Measurements from ENCODE around the gene QRFPR.

QRFPR gene

DNA sequence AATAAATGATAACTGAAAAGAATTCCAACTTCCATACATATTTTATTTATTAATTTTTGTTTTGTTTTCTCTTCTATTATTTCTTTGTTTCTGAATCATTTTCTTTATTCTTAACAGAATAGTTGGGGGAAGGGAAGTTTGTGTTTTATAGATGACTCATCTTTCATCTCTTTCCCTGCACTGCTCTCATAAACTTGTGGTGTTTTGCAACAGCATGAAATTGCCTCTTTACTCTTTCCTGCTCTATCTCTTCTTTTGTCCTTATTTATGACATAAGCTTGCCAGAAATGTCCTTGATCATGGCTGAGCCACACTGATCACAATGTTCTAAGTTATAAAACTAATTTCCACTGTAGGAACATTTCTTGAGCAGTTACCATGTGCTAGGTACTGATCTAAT is 22.3 kb downstream of the QRFPR start:
- no peak overlapping the region for H3K27ac ChIP-seq
- no peaks in the 10 kb centered on the region for H3K27me3 ChIP-seq (ENCODE audit: insufficient read depth, low read depth)
- H3K36me3 ChIP-seq (ENCODE audit: insufficient read depth), result no peaks in the 10 kb centered on the region
- H4K20me1 ChIP-seq (ENCODE audit: insufficient read depth), result no peaks in the 10 kb centered on the region
- no peak overlapping the region for H3K4me3 ChIP-seq (IDR thresholded peaks at IDR 0.05; ENCODE audit: insufficient read depth, low read depth, low read length)
- no peaks in the 10 kb centered on the region for H3K79me2 ChIP-seq (ENCODE audit: insufficient read depth, low read depth)
- TF ChIP-seq, protein P1, sequence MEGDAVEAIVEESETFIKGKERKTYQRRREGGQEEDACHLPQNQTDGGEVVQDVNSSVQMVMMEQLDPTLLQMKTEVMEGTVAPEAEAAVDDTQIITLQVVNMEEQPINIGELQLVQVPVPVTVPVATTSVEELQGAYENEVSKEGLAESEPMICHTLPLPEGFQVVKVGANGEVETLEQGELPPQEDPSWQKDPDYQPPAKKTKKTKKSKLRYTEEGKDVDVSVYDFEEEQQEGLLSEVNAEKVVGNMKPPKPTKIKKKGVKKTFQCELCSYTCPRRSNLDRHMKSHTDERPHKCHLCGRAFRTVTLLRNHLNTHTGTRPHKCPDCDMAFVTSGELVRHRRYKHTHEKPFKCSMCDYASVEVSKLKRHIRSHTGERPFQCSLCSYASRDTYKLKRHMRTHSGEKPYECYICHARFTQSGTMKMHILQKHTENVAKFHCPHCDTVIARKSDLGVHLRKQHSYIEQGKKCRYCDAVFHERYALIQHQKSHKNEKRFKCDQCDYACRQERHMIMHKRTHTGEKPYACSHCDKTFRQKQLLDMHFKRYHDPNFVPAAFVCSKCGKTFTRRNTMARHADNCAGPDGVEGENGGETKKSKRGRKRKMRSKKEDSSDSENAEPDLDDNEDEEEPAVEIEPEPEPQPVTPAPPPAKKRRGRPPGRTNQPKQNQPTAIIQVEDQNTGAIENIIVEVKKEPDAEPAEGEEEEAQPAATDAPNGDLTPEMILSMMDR (conservative IDR thresholded peaks at IDR 0.05; ENCODE audit: low read depth, low read length), result no peak
- no peak overlapping the region for H3K4me2 ChIP-seq
- no peaks in the 10 kb centered on the region for H3K4me1 ChIP-seq (ENCODE audit: low read depth, poor library complexity, severe bottlenecking)
- no peak overlapping the region for H2AFZ ChIP-seq (ENCODE audit: low read depth)
- no peak overlapping the region for H3K9ac ChIP-seq

DNA sequence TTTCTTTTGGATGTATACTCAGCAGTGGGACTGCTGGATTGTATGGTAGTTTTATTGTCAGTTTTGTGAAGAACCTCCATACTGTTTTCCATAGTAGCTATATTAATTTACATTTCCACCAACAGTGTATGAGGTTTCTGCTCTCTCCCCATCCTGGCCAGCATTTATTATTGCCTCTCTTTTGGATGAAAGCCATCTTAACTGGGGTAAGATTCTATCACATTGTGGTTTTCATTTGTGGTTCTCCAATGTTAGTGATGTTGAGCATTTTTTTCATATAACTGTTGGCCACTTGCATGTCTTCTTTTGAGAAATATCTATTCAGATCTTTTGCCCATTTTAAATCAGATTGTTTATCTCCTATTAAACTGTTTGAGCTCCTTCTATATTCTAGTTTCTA is 27.6 kb downstream of the QRFPR start:
- H3K4me3 ChIP-seq (IDR thresholded peaks at IDR 0.05; ENCODE audit: insufficient read depth, low read depth, low read length), result no peak overlapping the region
- H4K20me1 ChIP-seq (ENCODE audit: insufficient read depth), result no peaks in the 10 kb centered on the region
- no peak overlapping the region for H3K9ac ChIP-seq
- H3K27me3 ChIP-seq (ENCODE audit: insufficient read depth, low read depth), result no peaks in the 10 kb centered on the region
- H3K4me1 ChIP-seq (ENCODE audit: low read depth, poor library complexity, severe bottlenecking), result no peaks in the 10 kb centered on the region
- H3K4me2 ChIP-seq, result no peak overlapping the region
- H3K36me3 ChIP-seq (ENCODE audit: insufficient read depth), result no peaks in the 10 kb centered on the region
- no peaks in the 10 kb centered on the region for H3K79me2 ChIP-seq (ENCODE audit: insufficient read depth, low read depth)
- H3K27ac ChIP-seq, result no peak overlapping the region
- no peak overlapping the region for H2AFZ ChIP-seq (ENCODE audit: low read depth)
- TF ChIP-seq, protein P1 (conservative IDR thresholded peaks at IDR 0.05; ENCODE audit: low read depth, low read length), result no peak

DNA sequence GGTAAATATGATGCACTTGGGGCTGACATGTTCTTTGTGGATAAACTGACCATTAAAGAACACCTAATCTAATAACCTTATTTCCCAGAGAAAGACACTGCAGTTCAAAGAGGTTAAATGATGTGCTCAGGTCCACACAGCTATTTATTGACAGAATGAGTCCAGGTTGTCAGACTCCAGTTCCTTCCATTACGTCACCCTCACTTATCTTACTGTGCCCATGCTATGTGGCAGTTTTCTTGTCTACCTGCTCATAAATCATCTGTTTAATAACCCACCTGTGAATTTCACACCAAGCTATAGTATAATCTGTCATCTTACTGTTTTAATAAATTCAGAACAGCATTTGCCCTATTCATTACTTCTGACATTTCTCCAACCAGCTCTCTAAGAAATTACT is 36.7 kb downstream of the QRFPR start:
- Histone ChIP-seq H3K27me3 (ENCODE audit: insufficient read depth, low read depth) (no peaks in the 10 kb centered on the region), H3K4me1 (ENCODE audit: low read depth, poor library complexity, severe bottlenecking) (no peaks in the 10 kb centered on the region), H3K4me3 (IDR thresholded peaks at IDR 0.05; ENCODE audit: insufficient read depth, low read depth, low read length) (no peak overlapping the region), H3K9ac (no peak overlapping the region), H2AFZ (ENCODE audit: low read depth) (no peak overlapping the region), H3K27ac (no peak overlapping the region), H3K36me3 (ENCODE audit: insufficient read depth) (no peaks in the 10 kb centered on the region), H3K79me2 (ENCODE audit: insufficient read depth, low read depth) (no peaks in the 10 kb centered on the region), H4K20me1 (ENCODE audit: insufficient read depth) (no peaks in the 10 kb centered on the region), H3K4me2 (no peak overlapping the region)
- TF ChIP-seq, protein P1 (conservative IDR thresholded peaks at IDR 0.05; ENCODE audit: low read depth, low read length), result no peak

DNA sequence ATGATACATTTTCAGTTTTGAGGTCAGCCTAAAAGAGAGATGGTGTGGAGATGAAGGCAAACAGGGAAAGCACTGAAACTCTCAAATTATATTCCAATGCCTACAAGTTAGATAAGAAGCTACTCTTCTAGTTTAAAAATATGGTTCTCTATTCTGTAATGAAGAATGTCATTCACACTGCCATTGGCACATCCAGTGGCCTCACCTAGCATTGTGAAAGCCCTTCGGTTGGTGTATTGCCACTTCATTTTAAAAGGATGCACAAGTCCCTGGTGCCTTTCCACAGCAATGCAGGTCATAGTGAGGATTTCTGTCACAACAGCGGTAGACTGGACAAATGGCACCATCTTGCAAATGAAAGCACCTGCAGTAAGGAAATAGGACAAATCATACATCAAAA is 40.6 kb downstream of the QRFPR start:
- H3K4me1 ChIP-seq (ENCODE audit: low read depth, poor library complexity, severe bottlenecking), result no peaks in the 10 kb centered on the region
- H3K36me3 ChIP-seq (ENCODE audit: insufficient read depth), result no peaks in the 10 kb centered on the region
- no peaks in the 10 kb centered on the region for H3K27me3 ChIP-seq (ENCODE audit: insufficient read depth, low read depth)
- TF ChIP-seq, protein P1 (conservative IDR thresholded peaks at IDR 0.05; ENCODE audit: low read depth, low read length), result no peak
- H3K9ac ChIP-seq, result no peak overlapping the region
- H2AFZ ChIP-seq (ENCODE audit: low read depth), result no peak overlapping the region
- H3K4me3 ChIP-seq (IDR thresholded peaks at IDR 0.05; ENCODE audit: insufficient read depth, low read depth, low read length), result no peak overlapping the region
- no peak overlapping the region for H3K27ac ChIP-seq
- H4K20me1 ChIP-seq (ENCODE audit: insufficient read depth), result no peaks in the 10 kb centered on the region
- no peak overlapping the region for H3K4me2 ChIP-seq
- no peaks in the 10 kb centered on the region for H3K79me2 ChIP-seq (ENCODE audit: insufficient read depth, low read depth)

DNA sequence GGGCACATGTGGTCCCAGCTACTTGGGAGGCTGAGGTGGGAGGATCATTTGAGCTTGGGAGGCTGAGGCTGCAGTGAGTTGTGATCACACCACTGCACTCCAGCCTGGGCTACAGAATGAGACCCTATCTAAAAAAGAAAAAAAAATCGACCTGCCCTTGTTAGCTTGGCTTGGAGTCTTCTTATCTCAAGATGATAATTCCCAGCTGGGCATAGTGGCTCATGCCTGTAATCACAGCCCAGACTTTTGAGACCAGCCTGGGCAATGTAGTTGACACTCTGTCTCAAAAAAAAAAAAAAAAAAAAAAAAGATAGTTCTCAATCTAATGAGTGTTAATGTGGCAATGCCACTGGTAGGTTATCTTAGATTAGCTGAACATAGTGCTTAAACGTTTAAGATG is 41.0 kb downstream of the QRFPR start:
- TF ChIP-seq, protein P1 (conservative IDR thresholded peaks at IDR 0.05; ENCODE audit: low read depth, low read length), result no peak
- no peaks in the 10 kb centered on the region for H3K36me3 ChIP-seq (ENCODE audit: insufficient read depth)
- no peaks in the 10 kb centered on the region for H3K27me3 ChIP-seq (ENCODE audit: insufficient read depth, low read depth)
- no peak overlapping the region for H3K9ac ChIP-seq
- no peak overlapping the region for H3K27ac ChIP-seq
- H3K4me3 ChIP-seq (IDR thresholded peaks at IDR 0.05; ENCODE audit: insufficient read depth, low read depth, low read length), result no peak overlapping the region
- no peaks in the 10 kb centered on the region for H3K79me2 ChIP-seq (ENCODE audit: insufficient read depth, low read depth)
- H3K4me2 ChIP-seq, result no peak overlapping the region
- H3K4me1 ChIP-seq (ENCODE audit: low read depth, poor library complexity, severe bottlenecking), result no peaks in the 10 kb centered on the region
- no peaks in the 10 kb centered on the region for H4K20me1 ChIP-seq (ENCODE audit: insufficient read depth)
- no peak overlapping the region for H2AFZ ChIP-seq (ENCODE audit: low read depth)

All from KMS-11 (cell line).